Common myeloid progenitor, CD34-positive (primary cell): ENCODE measurements around the gene ABCC5.

ENCODE experiments used
- CTCF ChIA-PET: fragments of 350-600 bp; sonication (Branson Sonifier 250); formaldehyde crosslinking; loops from one replicate; lab custom pipeline; 2021; ENCODE audit warnings: antibody characterized with exemption; lab: Charles Lee
- POLR2A ChIA-PET: fragments of 350-600 bp; sonication (Branson Sonifier 250); formaldehyde crosslinking; loops from one replicate; lab custom pipeline; 2021; ENCODE audit warnings: antibody characterized with exemption; lab: Charles Lee
- DNase-seq, 3 donors: peaks; one replicate each; pipeline versions ENCODE4 v3.0.0 to v3.0.0-alpha.2; 2013
- H3K27ac ChIP-seq, 2 experiments: 1 replicate in 1 of 2; 2 replicates in 1 of 2; pipeline ENCODE4 v1.7.0; 2013; ENCODE audit warnings: inconsistent platforms in 2 of 2, low read length in 2 of 2, mild to moderate bottlenecking in 2 of 2, low read depth in 1 of 2, moderate library complexity in 1 of 2; ENCODE audit not compliant: severe bottlenecking in 2 of 2, insufficient read depth in 1 of 2, poor library complexity in 1 of 2
- H3K27me3 ChIP-seq, 5 experiments: replicated peaks in 2 of 5; 1 replicate in 3 of 5; 2 replicates in 2 of 5; pipeline versions ENCODE4 v1.6.1 to v1.7.0; 2013; ENCODE audit warnings: low read length in 4 of 5, mild to moderate bottlenecking in 2 of 5, moderate library complexity in 2 of 5, inconsistent platforms in 1 of 5; ENCODE audit not compliant: insufficient read depth in 5 of 5, control insufficient read depth in 4 of 5
- H3K36me3 ChIP-seq, 4 experiments: 1 replicate in 2 of 4; 2 replicates in 2 of 4; pipeline versions ENCODE4 v1.6.1 to v1.7.0; 2013; ENCODE audit warnings: low read length in 3 of 4, control low read depth in 1 of 4, mild to moderate bottlenecking in 1 of 4; ENCODE audit not compliant: control insufficient read depth in 4 of 4, insufficient read depth in 4 of 4
- H3K4me1 ChIP-seq, 4 experiments: 1 replicate in 3 of 4; 2 replicates in 1 of 4; pipeline versions ENCODE4 v1.6.1 to v1.7.1; 2013; ENCODE audit warnings: low read length in 3 of 4, mild to moderate bottlenecking in 3 of 4, control low read depth in 1 of 4, inconsistent platforms in 1 of 4, moderate library complexity in 1 of 4; ENCODE audit not compliant: control insufficient read depth in 4 of 4, insufficient read depth in 4 of 4; ENCODE audit errors: control extremely low read depth in 1 of 4
- H3K4me3 ChIP-seq, 7 experiments: 1 replicate in 4 of 7; 2 replicates in 3 of 7; pipeline versions ENCODE4 v1.5.1 to v1.7.0; 2013; ENCODE audit warnings: mild to moderate bottlenecking in 7 of 7, low read length in 6 of 7, moderate library complexity in 6 of 7, inconsistent platforms in 2 of 7, low read depth in 2 of 7, control low read depth in 1 of 7; ENCODE audit not compliant: insufficient read depth in 4 of 7, control insufficient read depth in 1 of 7; ENCODE audit errors: extremely low read depth in 1 of 7
- H3K9me3 ChIP-seq, 5 experiments: 1 replicate in 4 of 5; 2 replicates in 1 of 5; pipeline versions ENCODE4 v1.6.1 to v1.7.1; 2013; ENCODE audit warnings: low read length in 4 of 5, mild to moderate bottlenecking in 2 of 5, inconsistent platforms in 1 of 5, low read depth in 1 of 5, moderate library complexity in 1 of 5; ENCODE audit not compliant: control insufficient read depth in 4 of 5, insufficient read depth in 2 of 5; ENCODE audit errors: control extremely low read depth in 1 of 5
- WGBS: methylation state at CpG from one replicate; pipeline ENCODE4 v1.1.5; 2013; ENCODE audit not compliant: insufficient coverage; 5-methylcytosine and 5-hydroxymethylcytosine counted together

The ABCC5 gene

GRCh38 chr3:183984127-183984740 is 33.5 kb downstream of the ABCC5 start:
- ChIA-PET POLR2A (no interaction called here), CTCF (no interaction called here)
- Histone ChIP-seq H3K27me3 (no peaks in the 10 kb centered on the region), H3K9me3 (no peaks in the 10 kb centered on the region), H3K27ac (no peak overlapping the region), H3K36me3 (peaks cover 4 to 41% (median 33%) of the 10 kb centered on the region in 4 experiments), H3K4me3 (no peak overlapping the region), H3K4me1 (peaks cover 0 to 15% (median 6%) of the 10 kb centered on the region in 4 experiments)
- WGBS: 100% methylated on average over 3 of the region's 4 CpGs
- no peak for DNase-seq

- CTCF ChIA-PET: interaction anchor here (1.4 kb wide), 1 partner anchor 58 kb away, joined by 3 read pairs; no protein-coding TSS in a partner anchor
Measured at GRCh38 chr3:183981990-183982644, 35.6 kb downstream of the ABCC5 start.

GRCh38 chr3:183980403-183980802 is 37.3 kb downstream of the ABCC5 start:
- Histone ChIP-seq H3K4me1 (peaks cover 0 to 6% (median 0%) of the 10 kb centered on the region in 4 experiments), H3K27me3 (no peaks in the 10 kb centered on the region)
- POLR2A ChIA-PET: no interaction called here

More at GRCh38 chr3:183981990-183982644, 35.6 kb downstream of the ABCC5 start:
- Histone ChIP-seq H3K27me3 (no peaks in the 10 kb centered on the region), H3K27ac (no peak overlapping the region), H3K9me3 (no peaks in the 10 kb centered on the region), H3K4me3 (no peak overlapping the region), H3K36me3 (peaks cover 6 to 31% (median 24%) of the 10 kb centered on the region in 4 experiments), H3K4me1 (peaks cover 0 to 3% (median 1%) of the 10 kb centered on the region in 4 experiments)
- POLR2A ChIA-PET: no interaction called here
- 100% methylated on average over 4 of the region's 6 CpGs for WGBS
- DNase-seq: no peak

DNA sequence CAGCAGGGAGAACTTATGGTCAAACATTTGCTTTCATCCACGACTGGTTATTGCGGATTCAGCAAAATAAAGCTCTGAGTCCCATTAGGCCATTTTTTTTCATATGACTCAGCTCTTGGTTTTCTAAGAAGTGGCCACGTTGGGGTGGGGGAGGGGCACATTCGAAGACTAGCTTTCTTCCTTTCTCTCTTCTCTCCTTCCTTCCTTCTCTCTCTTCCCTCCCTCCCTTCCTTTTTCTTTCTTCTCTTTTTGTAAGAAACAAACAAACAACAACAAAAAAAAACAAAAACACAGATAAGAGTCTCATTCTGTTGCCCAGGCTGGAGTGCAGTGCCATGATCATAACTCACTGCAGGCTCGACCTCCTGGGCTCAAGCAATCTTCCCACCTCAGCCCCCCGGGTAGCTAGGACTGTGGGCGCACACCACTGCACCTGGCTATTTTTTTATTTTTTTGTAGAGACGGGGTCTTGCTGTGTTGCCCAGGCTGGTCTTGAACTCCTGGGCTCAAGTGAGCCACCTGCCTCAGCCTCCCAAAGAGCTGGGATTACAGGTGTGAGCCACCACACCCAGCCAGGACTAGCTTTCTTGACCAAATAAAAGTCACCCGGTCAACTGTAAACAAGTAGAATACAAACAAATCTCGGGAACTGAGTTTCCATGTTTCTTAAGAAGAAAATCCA is 41.6 kb downstream of the ABCC5 start:
- Histone ChIP-seq H3K27ac (peak overlapping the region in 1 of 2 experiments; percentile 14), H3K4me1 (peaks cover 0 to 6% (median 0%) of the 10 kb centered on the region in 4 experiments), H3K36me3 (peaks cover 2 to 15% (median 8%) of the 10 kb centered on the region in 4 experiments), H3K27me3 (no peaks in the 10 kb centered on the region), H3K4me3 (no peak overlapping the region), H3K9me3 (no peaks in the 10 kb centered on the region)
- 70% methylated on average over 8 of the region's 10 CpGs for WGBS
- CTCF ChIA-PET: interaction anchor here (0.6 to 2.3 kb wide), 2 partner anchors 10 to 217 kb away, joined by 3 to 9 read pairs; no protein-coding TSS in a partner anchor
- POLR2A ChIA-PET: no interaction called here
- no peak for DNase-seq

More at GRCh38 chr3:183980403-183980802, 37.3 kb downstream of the ABCC5 start:
- CTCF ChIA-PET: interaction anchor here (1.1 to 1.5 kb wide), 3 partner anchors 12 to 23 kb away, joined by 3 to 5 read pairs (median 4); no protein-coding TSS in a partner anchor
- Histone ChIP-seq H3K9me3 (no peaks in the 10 kb centered on the region), H3K36me3 (peaks cover 3 to 30% (median 23%) of the 10 kb centered on the region in 4 experiments), H3K4me3 (no peak overlapping the region), H3K27ac (no peak overlapping the region)
- DNase-seq: no peak
- 90% methylated on average over 2 of the region's 4 CpGs for WGBS

- peaks cover 8 to 37% (median 28%) of the 10 kb centered on the region in 4 experiments for H3K36me3 ChIP-seq
- H3K27me3 ChIP-seq: no peaks in the 10 kb centered on the region
- WGBS: 100% methylated on average over 3 of the region's 4 CpGs
- POLR2A ChIA-PET: no interaction called here
- no peak overlapping the region for H3K4me3 ChIP-seq
- H3K9me3 ChIP-seq: no peaks in the 10 kb centered on the region
- CTCF ChIA-PET: no interaction called here
- no peak overlapping the region for H3K27ac ChIP-seq
- no peaks in the 10 kb centered on the region for H3K4me1 ChIP-seq
- DNase-seq: no peak
Measured at GRCh38 chr3:183968666-183969245, 48.9 kb downstream of the ABCC5 start.

GRCh38 chr3:183967693-183968092 is 50.0 kb downstream of the ABCC5 start:
- peaks cover 8 to 40% (median 34%) of the 10 kb centered on the region in 4 experiments for H3K36me3 ChIP-seq
- H3K4me3 ChIP-seq: no peak overlapping the region
- WGBS: 100% methylated on average over 1 of the region's 3 CpGs
- no peak for DNase-seq
- H3K27ac ChIP-seq: no peak overlapping the region
- H3K4me1 ChIP-seq: no peaks in the 10 kb centered on the region
- H3K27me3 ChIP-seq: no peaks in the 10 kb centered on the region
- no peaks in the 10 kb centered on the region for H3K9me3 ChIP-seq
- POLR2A ChIA-PET: no interaction called here
- CTCF ChIA-PET: no interaction called here
